Osteocyte (in vitro differentiated cells): ENCODE data around the gene ALPL. TPM values are rescaled to one million over a fixed set of nuclear protein-coding genes. Genes with fewer than 3 reads are reported as not detected.
A peak's percentile ranks its signal among the peaks of the same experiment; 100 is the strongest.
"Not testable (repeated sequence)": the region's sequence is repeated elsewhere in the genome, so short reads cannot be mapped to it uniquely, and the experiment has no call there.

Experiments used
- DNase-seq: peaks from one replicate; pipeline ENCODE4 v3.0.0; 2021; ENCODE audit warnings: mixed read lengths; ENCODE audit not compliant: unreplicated experiment; ENCODE audit errors: extremely low spot score
- H3K27ac Mint-ChIP-seq: one replicate; pipeline ENCODE4 v1.8.0; 2021; ENCODE audit warnings: mild to moderate bottlenecking, mixed read lengths; ENCODE audit not compliant: unreplicated experiment
- H3K27me3 Mint-ChIP-seq: one replicate; pipeline ENCODE4 v1.8.0; 2021; ENCODE audit warnings: mixed read lengths; ENCODE audit not compliant: unreplicated experiment
- H3K36me3 Mint-ChIP-seq: one replicate; pipeline ENCODE4 v1.8.0; 2021; ENCODE audit warnings: mixed read lengths; ENCODE audit not compliant: unreplicated experiment
- H3K4me1 Mint-ChIP-seq: one replicate; pipeline ENCODE4 v1.8.0; 2021; ENCODE audit warnings: mixed read lengths; ENCODE audit not compliant: unreplicated experiment
- H3K4me3 Mint-ChIP-seq: one replicate; pipeline ENCODE4 v1.8.0; 2021; ENCODE audit warnings: mild to moderate bottlenecking, moderate library complexity, mixed read lengths; ENCODE audit not compliant: unreplicated experiment
- H3K9me3 Mint-ChIP-seq: one replicate; pipeline ENCODE4 v1.8.0; 2021; ENCODE audit warnings: mixed read lengths; ENCODE audit not compliant: unreplicated experiment
- total RNA-seq: library from RNA; stranded (reverse); gene quantifications from 2 replicates; pipeline ENCODE4 v1.2.1, GENCODE V29; 2021
- TF ChIP-seq, protein P1 (sequence below): fragments of 200-600 bp; sonication (generic); IDR thresholded peaks from 2 replicates; pipeline ENCODE4 v1.5.0; 2021; ENCODE audit warnings: antibody characterized with exemption, mild to moderate bottlenecking, moderate library complexity

ALPL gene
- total RNA-seq, 1 donor from 2014 or later, result 41.6 TPM

DNA sequence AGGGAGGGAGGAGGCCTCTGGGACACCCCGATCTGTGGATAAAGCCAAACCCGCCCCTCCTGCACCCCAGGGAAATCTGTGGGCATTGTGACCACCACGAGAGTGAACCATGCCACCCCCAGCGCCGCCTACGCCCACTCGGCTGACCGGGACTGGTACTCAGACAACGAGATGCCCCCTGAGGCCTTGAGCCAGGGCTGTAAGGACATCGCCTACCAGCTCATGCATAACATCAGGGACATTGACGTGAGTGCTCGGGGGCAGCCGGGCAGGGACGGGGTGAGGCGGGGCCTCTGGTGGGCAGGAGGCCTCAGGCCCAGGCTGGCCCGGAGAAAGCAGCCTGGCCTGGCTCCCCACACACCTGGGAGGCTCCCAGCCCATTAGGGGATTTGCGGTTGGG lies 54.7 kb downstream of the ALPL start:
- Mint-ChIP-seq H3K4me1 (peaks cover 36% of the 10 kb centered on the region), H3K27ac (no peak overlapping the region), H3K9me3 (no peaks in the 10 kb centered on the region), H3K4me3 (no peak overlapping the region), H3K36me3 (no peaks in the 10 kb centered on the region), H3K27me3 (no peaks in the 10 kb centered on the region)
- TF ChIP-seq, protein P1, sequence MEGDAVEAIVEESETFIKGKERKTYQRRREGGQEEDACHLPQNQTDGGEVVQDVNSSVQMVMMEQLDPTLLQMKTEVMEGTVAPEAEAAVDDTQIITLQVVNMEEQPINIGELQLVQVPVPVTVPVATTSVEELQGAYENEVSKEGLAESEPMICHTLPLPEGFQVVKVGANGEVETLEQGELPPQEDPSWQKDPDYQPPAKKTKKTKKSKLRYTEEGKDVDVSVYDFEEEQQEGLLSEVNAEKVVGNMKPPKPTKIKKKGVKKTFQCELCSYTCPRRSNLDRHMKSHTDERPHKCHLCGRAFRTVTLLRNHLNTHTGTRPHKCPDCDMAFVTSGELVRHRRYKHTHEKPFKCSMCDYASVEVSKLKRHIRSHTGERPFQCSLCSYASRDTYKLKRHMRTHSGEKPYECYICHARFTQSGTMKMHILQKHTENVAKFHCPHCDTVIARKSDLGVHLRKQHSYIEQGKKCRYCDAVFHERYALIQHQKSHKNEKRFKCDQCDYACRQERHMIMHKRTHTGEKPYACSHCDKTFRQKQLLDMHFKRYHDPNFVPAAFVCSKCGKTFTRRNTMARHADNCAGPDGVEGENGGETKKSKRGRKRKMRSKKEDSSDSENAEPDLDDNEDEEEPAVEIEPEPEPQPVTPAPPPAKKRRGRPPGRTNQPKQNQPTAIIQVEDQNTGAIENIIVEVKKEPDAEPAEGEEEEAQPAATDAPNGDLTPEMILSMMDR, result no peak
- no peak for DNase-seq

DNA sequence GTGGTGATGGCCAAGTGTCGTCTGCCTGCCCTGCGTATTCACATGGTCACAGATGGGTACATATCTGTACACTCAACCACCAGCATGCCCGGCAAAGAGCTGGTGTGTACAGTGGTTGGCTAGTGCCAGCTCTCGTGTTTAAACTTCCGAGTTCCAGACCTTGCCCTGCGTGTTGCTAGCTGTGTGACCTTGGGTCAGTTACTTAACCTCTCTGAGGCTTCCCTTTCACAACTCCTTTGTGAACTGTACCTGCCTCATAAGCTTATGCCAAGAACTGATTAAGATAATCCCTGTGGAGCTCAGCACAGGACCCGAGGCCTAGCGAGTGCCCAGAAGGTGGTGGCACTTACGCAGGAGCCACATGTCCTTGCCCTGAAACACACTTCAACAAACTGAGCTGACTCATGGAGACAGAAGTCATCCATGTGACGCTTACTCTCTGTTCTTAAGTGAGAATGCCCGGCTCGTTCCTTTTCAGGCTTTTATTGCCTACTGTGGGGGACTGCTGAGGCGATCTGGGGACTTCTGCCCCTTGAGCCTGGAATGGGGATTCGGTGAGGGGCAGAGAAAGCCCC lies 55.4 kb downstream of the ALPL start:
- no peaks in the 10 kb centered on the region for H3K27me3 Mint-ChIP-seq
- H3K4me3 Mint-ChIP-seq, result no peak overlapping the region
- peaks cover 39% of the 10 kb centered on the region for H3K4me1 Mint-ChIP-seq
- no peak for DNase-seq
- H3K9me3 Mint-ChIP-seq, result no peaks in the 10 kb centered on the region
- no peak overlapping the region for H3K27ac Mint-ChIP-seq
- no peaks in the 10 kb centered on the region for H3K36me3 Mint-ChIP-seq
- TF ChIP-seq, protein P1, result no peak

DNA sequence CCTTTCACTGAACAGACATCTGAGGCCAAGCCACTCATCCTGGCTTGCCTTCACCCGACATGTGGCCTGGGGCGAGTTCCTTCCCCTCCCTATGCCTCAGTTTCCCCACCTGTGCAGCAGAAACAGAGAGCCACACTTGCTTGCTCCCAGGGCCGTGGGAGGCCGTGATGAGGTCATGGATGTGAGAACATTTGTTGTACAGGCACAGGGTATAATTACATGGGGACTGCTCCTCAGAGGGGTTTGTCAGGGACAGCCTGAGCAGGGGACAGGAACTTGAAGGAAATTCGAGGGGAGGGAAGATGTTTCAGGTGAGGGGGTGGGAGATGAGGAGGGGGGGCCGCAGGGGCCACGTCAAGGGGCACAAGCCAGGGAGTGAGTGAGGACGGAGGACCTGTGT lies 56.1 kb downstream of the ALPL start:
- H3K4me3 Mint-ChIP-seq, result no peak overlapping the region
- no peaks in the 10 kb centered on the region for H3K9me3 Mint-ChIP-seq
- TF ChIP-seq, protein P1, result no peak
- H3K27me3 Mint-ChIP-seq, result no peaks in the 10 kb centered on the region
- H3K4me1 Mint-ChIP-seq, result peaks cover 43% of the 10 kb centered on the region
- DNase-seq, result no peak
- no peaks in the 10 kb centered on the region for H3K36me3 Mint-ChIP-seq
- no peak overlapping the region for H3K27ac Mint-ChIP-seq

DNA sequence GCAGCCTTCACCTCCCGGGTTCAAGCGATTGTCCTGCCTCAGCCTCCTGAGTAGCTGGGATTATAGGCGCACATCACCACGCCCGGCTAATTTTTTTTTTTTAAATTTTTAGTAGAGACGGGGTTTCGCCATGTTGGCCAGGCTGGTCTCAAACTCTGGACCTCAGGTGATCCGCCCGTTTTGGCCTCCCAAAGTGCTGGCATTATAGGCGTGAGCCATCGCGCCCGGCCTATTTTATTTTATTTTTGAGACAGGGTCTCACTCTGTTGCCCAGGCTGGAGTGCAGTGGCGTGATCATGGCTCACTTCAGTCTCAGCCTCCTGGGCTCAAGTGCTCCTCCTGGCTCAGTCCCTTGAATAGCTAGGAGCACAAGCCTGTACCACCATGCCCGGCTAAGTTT lies 57.1 kb downstream of the ALPL start:
- peaks cover 43% of the 10 kb centered on the region for H3K4me1 Mint-ChIP-seq
- peak overlapping the region; percentile 44 for H3K27ac Mint-ChIP-seq
- DNase-seq, H3K27me3 Mint-ChIP-seq, H3K9me3 Mint-ChIP-seq, H3K36me3 Mint-ChIP-seq, H3K4me3 Mint-ChIP-seq: not testable (repeated sequence)

DNA sequence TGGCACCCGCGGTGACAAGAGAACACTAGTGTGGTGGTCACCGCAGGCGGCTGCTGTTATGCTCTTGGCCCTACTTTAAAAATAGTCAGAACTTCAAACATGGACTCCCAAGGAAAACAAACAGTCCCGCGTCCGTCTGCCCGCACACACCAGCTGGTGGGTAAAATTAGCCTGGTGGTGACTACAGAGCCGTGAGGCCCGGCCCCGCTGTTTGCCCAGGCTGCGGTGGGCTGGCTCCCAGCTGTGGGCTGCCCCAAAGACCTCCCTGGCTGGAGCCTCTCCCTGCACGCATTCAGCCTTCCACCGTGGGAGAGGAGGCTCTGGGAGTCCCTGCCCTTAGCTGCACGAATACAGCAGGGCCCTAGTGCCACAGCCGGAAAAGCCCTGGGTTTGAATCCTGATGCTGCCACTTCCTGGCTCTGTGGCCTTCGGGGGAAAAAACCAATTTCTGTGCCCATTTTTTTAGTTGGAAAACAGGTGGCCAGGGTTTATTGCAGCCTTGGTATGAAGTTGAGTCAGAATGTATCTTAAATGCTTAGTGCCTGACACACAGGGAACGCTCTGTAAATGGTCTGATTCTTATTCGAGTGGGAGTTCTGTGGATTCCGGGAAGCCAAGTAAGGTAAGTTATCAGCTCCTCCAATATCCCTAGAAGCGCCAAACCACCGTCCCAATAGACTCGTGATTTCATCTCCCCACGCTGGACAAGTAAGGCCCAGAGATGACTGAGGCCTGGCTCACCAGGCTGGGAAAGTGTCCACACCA lies 58.2 kb downstream of the ALPL start:
- H3K4me1 Mint-ChIP-seq, result peaks cover 43% of the 10 kb centered on the region
- H3K4me3 Mint-ChIP-seq, result no peak overlapping the region
- H3K27ac Mint-ChIP-seq, result peak overlapping the region; percentile 73
- DNase-seq, result no peak
- no peaks in the 10 kb centered on the region for H3K27me3 Mint-ChIP-seq
- H3K36me3 Mint-ChIP-seq, result no peaks in the 10 kb centered on the region
- TF ChIP-seq, protein P1, result no peak
- H3K9me3 Mint-ChIP-seq, result no peaks in the 10 kb centered on the region
